GM11168 (cell line): ENCODE results near the gene AMY2B.
"Not testable (repeated sequence)": the region's sequence is repeated elsewhere in the genome, so short reads cannot be mapped to it uniquely, and the experiment has no call there.

Experiments used
- in situ Hi-C: fragments of 300-500 bp; cut with MboI; formaldehyde crosslinking; loops from one replicate; pipeline ENCODE4 v1.12.0; 2022; ENCODE audit warnings: low sequenced_read_pairs; ENCODE audit not compliant: unreplicated experiment

AMY2B gene

GRCh38 chr1:103571289-103571688, at the start of gene AMY2B:
TSS of gene AMY2B (plus strand) at chr1:103571589. CDS start at chr1:103571603, 14 bp downstream.
- in situ Hi-C loops: not testable (repeated sequence)

GRCh38 chr1:103523346-103523745, 48.0 kb upstream of the AMY2B start:
- in situ Hi-C loops: loop anchor here (25.0 kb wide), 1 partner anchor 411 kb away; the partner anchor contains the start of gene COL11A1

- in situ Hi-C loops: no loop called here
These were observed 46.2 kb upstream of the AMY2B start for GRCh38 chr1:103525114-103525606.

- in situ Hi-C loops: no loop called here
These were observed 45.5 kb upstream of the AMY2B start, which contains the start of gene RNPC3 for GRCh38 chr1:103525607-103526507. TSS of gene RNPC3 (plus strand) at chr1:103525699. CDS start at chr1:103526071, 372 bp downstream.

- in situ Hi-C loops: no loop called here
These were observed 44.1 kb upstream of the AMY2B start for GRCh38 chr1:103527331-103527730.

- in situ Hi-C loops: no loop called here
These were observed 41.6 kb upstream of the AMY2B start for GRCh38 chr1:103529746-103530145.

- in situ Hi-C loops: no loop called here
These were observed 33.2 kb upstream of the AMY2B start for GRCh38 chr1:103538226-103538625.

- in situ Hi-C loops: no loop called here
These were observed 30.0 kb upstream of the AMY2B start for GRCh38 chr1:103541431-103541830.

GRCh38 chr1:103546496-103546895, 24.9 kb upstream of the AMY2B start:
- in situ Hi-C loops: no loop called here

- in situ Hi-C loops: no loop called here
These were observed 23.5 kb upstream of the AMY2B start for GRCh38 chr1:103547840-103548239.

- in situ Hi-C loops: no loop called here
These were observed 11.0 kb upstream of the AMY2B start for GRCh38 chr1:103560427-103560826.

- in situ Hi-C loops: not testable (repeated sequence)
These were observed 10.3 kb upstream of the AMY2B start for GRCh38 chr1:103561124-103561523.

GRCh38 chr1:103561643-103562395, 9.6 kb upstream of the AMY2B start:
- in situ Hi-C loops: no loop called here

GRCh38 chr1:103563056-103563455, 8.3 kb upstream of the AMY2B start:
- in situ Hi-C loops: no loop called here

GRCh38 chr1:103569493-103569892, 1.9 kb upstream of the AMY2B start:
- in situ Hi-C loops: no loop called here

GRCh38 chr1:103576065-103576464, 4.7 kb downstream of the AMY2B start:
- in situ Hi-C loops: no loop called here

- in situ Hi-C loops: not testable (repeated sequence)
These were observed 5.4 kb downstream of the AMY2B start for GRCh38 chr1:103576784-103577183.

GRCh38 chr1:103582464-103582863, 11.1 kb downstream of the AMY2B start:
- in situ Hi-C loops: no loop called here

GRCh38 chr1:103583887-103584286, 12.5 kb downstream of the AMY2B start:
- in situ Hi-C loops: no loop called here

- in situ Hi-C loops: no loop called here
These were observed 13.1 kb downstream of the AMY2B start for GRCh38 chr1:103584537-103584936.

- in situ Hi-C loops: not testable (repeated sequence)
These were observed 31.4 kb downstream of the AMY2B start for GRCh38 chr1:103602740-103603139.
